ENCODE results near the gene MAP4K3.

Gene MAP4K3

GRCh38 chr2:39443009-39443408 lies 5.9 kb upstream of the MAP4K3 start:
- no peak for DNase-seq

GRCh38 chr2:39437522-39438296 lies 624 bp upstream of the MAP4K3 start:
- DNase-seq = peak; percentile 55

GRCh38 chr2:39435741-39436591 lies 1.1 kb downstream of the MAP4K3 start:
- no peak for DNase-seq

GRCh38 chr2:39435234-39435633 lies 1.9 kb downstream of the MAP4K3 start:
- DNase-seq = no peak

GRCh38 chr2:39434233-39434897 lies 2.7 kb downstream of the MAP4K3 start:
- no peak for DNase-seq

- DNase-seq = no peak
These were observed 3.4 kb downstream of the MAP4K3 start for GRCh38 chr2:39433586-39434195.

GRCh38 chr2:39432701-39433100 lies 4.4 kb downstream of the MAP4K3 start:
- no peak for DNase-seq

GRCh38 chr2:39431592-39432316 lies 5.3 kb downstream of the MAP4K3 start:
- DNase-seq = no peak

GRCh38 chr2:39429746-39430145 lies 7.3 kb downstream of the MAP4K3 start:
- DNase-seq = no peak

- DNase-seq = no peak
These were observed 12.1 kb downstream of the MAP4K3 start for GRCh38 chr2:39424951-39425350.

GRCh38 chr2:39422700-39423099 lies 14.4 kb downstream of the MAP4K3 start:
- no peak for DNase-seq

- no peak for DNase-seq
These were observed 15.7 kb downstream of the MAP4K3 start for GRCh38 chr2:39421354-39421753.

- DNase-seq = no peak
These were observed 17.5 kb downstream of the MAP4K3 start for GRCh38 chr2:39419282-39420223.

GRCh38 chr2:39418491-39418890 lies 18.6 kb downstream of the MAP4K3 start:
- no peak for DNase-seq

GRCh38 chr2:39416140-39416539 lies 20.9 kb downstream of the MAP4K3 start:
- no peak for DNase-seq

- DNase-seq = no peak
These were observed 23.9 kb downstream of the MAP4K3 start for GRCh38 chr2:39413063-39413737.

GRCh38 chr2:39411181-39411944 lies 25.7 kb downstream of the MAP4K3 start:
- no peak for DNase-seq

- DNase-seq = no peak
These were observed 27.2 kb downstream of the MAP4K3 start for GRCh38 chr2:39409697-39410389.
